22Rv1 (cell line): Measurements from ENCODE around the gene TMC1.

ENCODE experiments used
- H3K27ac ChIP-seq: fragments of 450-650 bp; 2 replicates; pipeline ENCODE4 v1.5.1; 2017
- CTCF ChIP-seq: fragments of 450-650 bp; IDR thresholded peaks from 2 replicates; pipeline ENCODE4 v1.5.1; 2017; ENCODE audit warnings: mild to moderate bottlenecking
- ZFX ChIP-seq: fragments of 450-650 bp; IDR thresholded peaks from 2 replicates; pipeline ENCODE4 v1.6.1; 2017; ENCODE audit warnings: antibody characterized with exemption, borderline replicate concordance

Gene TMC1

GRCh38 chr9:72872718-72873117 is 351.3 kb downstream of the TMC1 start:
- TF ChIP-seq ZFX (no peak), CTCF (no peak)
- no peak overlapping the region for H3K27ac ChIP-seq

GRCh38 chr9:72873456-72873855 is 352.0 kb downstream of the TMC1 start:
- TF ChIP-seq ZFX = no peak
- TF ChIP-seq CTCF = no peak
- no peak overlapping the region for H3K27ac ChIP-seq

GRCh38 chr9:72874344-72874743 is 352.9 kb downstream of the TMC1 start:
- H3K27ac ChIP-seq = no peak overlapping the region
- TF ChIP-seq ZFX (no peak), CTCF (no peak)

- TF ChIP-seq ZFX = no peak
- TF ChIP-seq CTCF = no peak
- no peak overlapping the region for H3K27ac ChIP-seq
Observed at GRCh38 chr9:72875221-72875620, 353.8 kb downstream of the TMC1 start.

GRCh38 chr9:72880821-72881220 is 359.4 kb downstream of the TMC1 start:
- H3K27ac ChIP-seq = no peak overlapping the region
- TF ChIP-seq ZFX (no peak), CTCF (no peak)

- H3K27ac ChIP-seq = no peak overlapping the region
- TF ChIP-seq CTCF = no peak
- no peak for TF ChIP-seq ZFX
Observed at GRCh38 chr9:72882117-72882775, 360.8 kb downstream of the TMC1 start.

GRCh38 chr9:72883875-72884274 is 362.5 kb downstream of the TMC1 start:
- TF ChIP-seq ZFX = no peak
- no peak for TF ChIP-seq CTCF

More at GRCh38 chr9:72883875-72884274, 362.5 kb downstream of the TMC1 start:
- H3K27ac ChIP-seq = no peak overlapping the region
